Mesenchymal stem cell (in vitro differentiated cells and primary cell): ENCODE results near the gene URB1.

Source experiments
- DNase-seq: peaks from one replicate; pipeline ENCODE4 v3.0.0-alpha.2; 2013
- H2AFZ ChIP-seq: one replicate; pipeline ENCODE4 v1.6.1; 2013; ENCODE audit warnings: low read depth, mild to moderate bottlenecking, control low read depth, inconsistent platforms, low read length, moderate library complexity
- H2AK5ac ChIP-seq: 2 replicates; pipeline ENCODE4 v1.6.1; 2013; ENCODE audit warnings: low read length, moderate library complexity, mild to moderate bottlenecking, inconsistent platforms; ENCODE audit not compliant: severe bottlenecking
- H2BK120ac ChIP-seq: one replicate; pipeline ENCODE4 v1.6.1; 2013; ENCODE audit warnings: low read depth, mild to moderate bottlenecking, inconsistent platforms, low read length, moderate library complexity
- H2BK12ac ChIP-seq, 2 experiments: one replicate each; pipeline ENCODE4 v1.6.1; 2013; ENCODE audit warnings: inconsistent platforms in 2 of 2, low read length in 2 of 2, mild to moderate bottlenecking in 2 of 2, moderate library complexity in 2 of 2, control low read depth in 1 of 2
- H2BK15ac ChIP-seq: one replicate; pipeline ENCODE4 v1.6.1; 2013; ENCODE audit warnings: mild to moderate bottlenecking, low read depth, inconsistent platforms; ENCODE audit not compliant: poor library complexity, severe bottlenecking
- H2BK5ac ChIP-seq: 2 replicates; pipeline ENCODE4 v1.6.1; 2013; ENCODE audit warnings: low read depth, mild to moderate bottlenecking, low read length, control low read depth, inconsistent platforms; ENCODE audit not compliant: poor library complexity, severe bottlenecking
- H3K14ac ChIP-seq, 2 experiments: one replicate each; pipeline ENCODE4 v1.6.1; 2013; ENCODE audit warnings: inconsistent platforms in 2 of 2, low read length in 2 of 2, control low read depth in 1 of 2, mild to moderate bottlenecking in 1 of 2, moderate library complexity in 1 of 2
- H3K18ac ChIP-seq, 2 experiments: one replicate each; pipeline ENCODE4 v1.6.1; 2013; ENCODE audit warnings: inconsistent platforms in 2 of 2, low read length in 2 of 2, control low read depth in 1 of 2, low read depth in 1 of 2, mild to moderate bottlenecking in 1 of 2
- H3K23ac ChIP-seq, 2 experiments: one replicate each; pipeline ENCODE4 v1.6.1; 2013; ENCODE audit warnings: inconsistent platforms in 2 of 2, low read length in 2 of 2, mild to moderate bottlenecking in 2 of 2, moderate library complexity in 2 of 2, control low read depth in 1 of 2
- H3K27ac ChIP-seq: 2 replicates; pipeline ENCODE4 v1.5.1; 2013; ENCODE audit warnings: mild to moderate bottlenecking, moderate library complexity, low read length, control low read depth, inconsistent platforms; ENCODE audit not compliant: poor library complexity, severe bottlenecking
- H3K27me3 ChIP-seq, 2 experiments: 2 replicates each; pipeline versions ENCODE4 v1.6.1 to v1.7.0; 2013; ENCODE audit warnings: low read length in 2 of 2, mild to moderate bottlenecking in 2 of 2, moderate library complexity in 2 of 2, control low read depth in 1 of 2, inconsistent platforms in 1 of 2; ENCODE audit not compliant: control insufficient read depth in 1 of 2, insufficient read depth in 1 of 2
- H3K36me3 ChIP-seq, 2 experiments: 2 replicates each; pipeline versions ENCODE4 v1.6.1 to v1.7.0; 2013; ENCODE audit warnings: low read length in 2 of 2, control low read depth in 1 of 2, inconsistent platforms in 1 of 2, low read depth in 1 of 2, mild to moderate bottlenecking in 1 of 2; ENCODE audit not compliant: insufficient read depth in 2 of 2, control insufficient read depth in 1 of 2
- H3K4ac ChIP-seq, 2 experiments: one replicate each; pipeline ENCODE4 v1.6.1; 2013; ENCODE audit warnings: inconsistent platforms in 2 of 2, low read length in 2 of 2, mild to moderate bottlenecking in 2 of 2, moderate library complexity in 2 of 2, control low read depth in 1 of 2, low read depth in 1 of 2
- H3K4me1 ChIP-seq: 2 replicates; pipeline ENCODE4 v1.6.1; 2013; ENCODE audit warnings: low read depth, low read length, control low read depth; ENCODE audit not compliant: control insufficient read depth, insufficient read depth
- H3K4me2 ChIP-seq: 2 replicates; pipeline ENCODE4 v1.6.1; 2013; ENCODE audit warnings: low read length, mild to moderate bottlenecking, inconsistent platforms; ENCODE audit not compliant: poor library complexity, severe bottlenecking
- H3K4me3 ChIP-seq, 2 experiments: 2 replicates each; pipeline versions ENCODE4 v1.5.1 to v1.7.0; 2013; ENCODE audit warnings: low read length in 2 of 2, mild to moderate bottlenecking in 2 of 2, control low read depth in 1 of 2, low read depth in 1 of 2; ENCODE audit not compliant: insufficient read depth in 1 of 2
- H3K79me1 ChIP-seq: replicated peaks from 2 replicates; pipeline ENCODE4 v1.6.1; 2013; ENCODE audit warnings: mild to moderate bottlenecking, control low read depth, low read length, inconsistent platforms; ENCODE audit not compliant: poor library complexity, severe bottlenecking
- H3K9ac ChIP-seq: 2 replicates; pipeline ENCODE4 v1.7.0; 2013; ENCODE audit warnings: mild to moderate bottlenecking, low read length, moderate library complexity
- H3K9me3 ChIP-seq: 2 replicates; pipeline ENCODE4 v1.7.0; 2013; ENCODE audit warnings: mild to moderate bottlenecking, low read length; ENCODE audit not compliant: control insufficient read depth
- H4K8ac ChIP-seq: one replicate; pipeline ENCODE4 v1.6.1; 2013; ENCODE audit warnings: inconsistent platforms, mild to moderate bottlenecking, low read length, moderate library complexity
- H4K91ac ChIP-seq: one replicate; pipeline ENCODE4 v1.6.1; 2013; ENCODE audit warnings: mild to moderate bottlenecking, low read length, inconsistent platforms
- WGBS: methylation state at CpG from one replicate; pipeline ENCODE4 v1.1.7; 2013; ENCODE audit warnings: mixed read lengths; 5-methylcytosine and 5-hydroxymethylcytosine counted together

The URB1 gene

GRCh38 chr21:32302560-32302959 lies 90.3 kb downstream of the URB1 start:
- no peak overlapping the region for H2AK5ac ChIP-seq
- no peak overlapping the region for H4K8ac ChIP-seq
- no peak overlapping the region for H3K4ac ChIP-seq
- no peak overlapping the region for H2BK120ac ChIP-seq
- H3K27me3 ChIP-seq = no peaks in the 10 kb centered on the region
- no peak overlapping the region for H4K91ac ChIP-seq
- no peak overlapping the region for H2BK15ac ChIP-seq
- 95% methylated on average over 6 of the region's 6 CpGs for WGBS
- H2AFZ ChIP-seq = no peak overlapping the region
- H3K4me2 ChIP-seq = no peak overlapping the region
- peaks cover 4% of the 10 kb centered on the region for H3K4me1 ChIP-seq
- H2BK12ac ChIP-seq = no peak overlapping the region
- DNase-seq = no peak
- H3K4me3 ChIP-seq = no peak overlapping the region
- no peak overlapping the region for H3K9ac ChIP-seq
- H2BK5ac ChIP-seq = no peak overlapping the region
- no peak overlapping the region for H3K27ac ChIP-seq
- H3K18ac ChIP-seq = no peak overlapping the region
- no peaks in the 10 kb centered on the region for H3K9me3 ChIP-seq
- peaks cover 15% of the 10 kb centered on the region for H3K79me1 ChIP-seq
- H3K14ac ChIP-seq = no peak overlapping the region
- peaks cover 16 to 56% of the 10 kb centered on the region in 2 experiments for H3K36me3 ChIP-seq
- no peak overlapping the region for H3K23ac ChIP-seq

DNA sequence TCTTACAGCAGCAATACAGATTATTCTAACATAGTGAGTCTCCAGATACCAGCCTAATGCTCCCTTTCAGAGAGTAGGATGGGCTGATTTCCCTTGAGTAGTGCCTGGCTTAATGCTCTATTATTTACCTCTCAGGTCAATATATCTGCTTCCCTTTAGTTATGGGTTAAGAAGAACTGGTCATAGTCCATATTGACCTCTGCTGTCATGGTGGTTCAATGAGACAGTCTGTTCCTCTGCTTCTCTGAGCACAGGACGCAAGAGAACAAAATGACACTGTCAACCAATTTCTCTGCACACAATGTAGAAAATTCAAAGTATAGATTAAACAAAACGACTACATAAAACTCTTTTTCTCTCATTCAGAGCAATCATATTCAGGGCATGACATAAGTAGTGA lies 91.2 kb downstream of the URB1 start:
- no peak for DNase-seq
- Histone ChIP-seq H2BK15ac (no peak overlapping the region), H4K8ac (no peak overlapping the region), H3K14ac (no peak overlapping the region), H2BK12ac (no peak overlapping the region), H3K79me1 (peaks cover 13% of the 10 kb centered on the region), H3K23ac (no peak overlapping the region), H2BK120ac (no peak overlapping the region), H3K27ac (no peak overlapping the region), H3K9ac (no peak overlapping the region), H3K4ac (no peak overlapping the region), H3K36me3 (peaks cover 15 to 51% of the 10 kb centered on the region in 2 experiments), H2AFZ (no peak overlapping the region), H2BK5ac (no peak overlapping the region), H3K4me3 (no peak overlapping the region), H3K4me2 (no peak overlapping the region), H2AK5ac (no peak overlapping the region), H3K18ac (no peak overlapping the region), H3K27me3 (no peaks in the 10 kb centered on the region), H3K9me3 (no peaks in the 10 kb centered on the region), H4K91ac (no peak overlapping the region), H3K4me1 (peaks cover 4% of the 10 kb centered on the region)
- WGBS = 100% methylated on average over 1 of the region's 2 CpGs

DNA sequence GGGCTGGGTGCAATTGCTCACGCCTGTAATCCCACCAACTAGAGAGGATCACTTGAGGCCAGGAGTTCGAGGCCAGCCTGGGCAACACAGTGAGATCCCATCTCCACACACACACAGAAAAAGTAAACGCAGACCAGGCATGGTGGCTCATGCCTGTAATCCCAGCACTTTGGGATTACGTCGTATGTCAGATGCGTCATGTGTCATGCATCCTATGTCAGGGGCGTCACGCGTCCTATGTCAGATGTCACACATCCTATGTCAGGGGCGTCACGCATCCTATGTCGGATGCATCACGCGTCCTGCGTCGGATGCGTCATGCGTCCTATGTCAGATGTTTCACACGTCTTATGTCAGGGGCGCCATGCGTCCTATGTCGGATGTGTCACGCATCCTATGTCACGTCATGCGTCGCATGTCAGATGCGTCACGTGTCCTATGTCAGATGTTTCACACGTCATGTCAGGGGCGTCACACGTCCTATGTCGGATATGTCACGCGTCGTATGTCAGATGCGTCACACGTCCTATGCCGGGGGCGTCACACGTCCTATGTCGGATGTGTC lies 92.6 kb downstream of the URB1 start:
- Histone ChIP-seq H4K91ac (no peak overlapping the region), H3K4ac (no peak overlapping the region), H3K18ac (no peak overlapping the region), H2BK15ac (no peak overlapping the region), H3K4me2 (no peak overlapping the region), H4K8ac (no peak overlapping the region), H2BK12ac (no peak overlapping the region), H3K4me1 (no peaks in the 10 kb centered on the region), H2BK5ac (no peak overlapping the region), H2AFZ (no peak overlapping the region), H3K27ac (no peak overlapping the region), H3K23ac (no peak overlapping the region), H3K4me3 (no peak overlapping the region), H3K36me3 (peaks cover 9 to 42% of the 10 kb centered on the region in 2 experiments), H3K79me1 (peaks cover 9% of the 10 kb centered on the region), H3K9ac (no peak overlapping the region), H3K27me3 (no peaks in the 10 kb centered on the region), H2AK5ac (no peak overlapping the region), H3K9me3 (no peaks in the 10 kb centered on the region), H2BK120ac (no peak overlapping the region), H3K14ac (peak overlapping the region in 1 of 2 experiments; percentile 23)
- WGBS = 95% methylated on average over 41 of the region's 41 CpGs
- no peak for DNase-seq

GRCh38 chr21:32299695-32300094 lies 93.1 kb downstream of the URB1 start:
- Histone ChIP-seq H2BK15ac (no peak overlapping the region), H3K9ac (no peak overlapping the region)

More at GRCh38 chr21:32299695-32300094, 93.1 kb downstream of the URB1 start:
- H3K27me3 ChIP-seq = no peaks in the 10 kb centered on the region
- no peak overlapping the region for H2AK5ac ChIP-seq
- no peak for DNase-seq
- H2BK12ac ChIP-seq = no peak overlapping the region
- H3K79me1 ChIP-seq = peaks cover 9% of the 10 kb centered on the region
- peaks cover 9 to 39% of the 10 kb centered on the region in 2 experiments for H3K36me3 ChIP-seq
- no peak overlapping the region for H3K18ac ChIP-seq
- no peaks in the 10 kb centered on the region for H3K4me1 ChIP-seq
- no peak overlapping the region for H2BK120ac ChIP-seq
- H3K14ac ChIP-seq = no peak overlapping the region
- 95% methylated on average over 6 of the region's 6 CpGs for WGBS
- H4K8ac ChIP-seq = no peak overlapping the region
- H3K9me3 ChIP-seq = no peaks in the 10 kb centered on the region
- no peak overlapping the region for H3K4me2 ChIP-seq
- H2BK5ac ChIP-seq = no peak overlapping the region
- H4K91ac ChIP-seq = no peak overlapping the region
- H3K27ac ChIP-seq = no peak overlapping the region
- no peak overlapping the region for H2AFZ ChIP-seq
- no peak overlapping the region for H3K4me3 ChIP-seq
- H3K4ac ChIP-seq = no peak overlapping the region
- H3K23ac ChIP-seq = no peak overlapping the region
